GM18519 (cell line): ENCODE data around the gene ADAM11.
"Not testable (repeated sequence)": the region's sequence is repeated elsewhere in the genome, so short reads cannot be mapped to it uniquely, and the experiment has no call there.

Experiments
- ATAC-seq: cut with Tn5 transposase; IDR thresholded peaks from one replicate; pipeline ENCODE4 v1.9.1; 2021; ENCODE audit warnings: mild to moderate bottlenecking, moderate library complexity; ENCODE audit not compliant: unreplicated experiment, low FRiP score

The ADAM11 gene

GRCh38 chr17:44758414-44759085, at the start of gene ADAM11:
ADAM11 (plus strand) TSS chr17:44758988; CDS start chr17:44759200, 212 bp downstream.
- ATAC-seq, result no peak

- no peak for ATAC-seq
Measured at GRCh38 chr17:44719444-44719843, 39.3 kb upstream of the ADAM11 start.

GRCh38 chr17:44722254-44722653, 36.5 kb upstream of the ADAM11 start:
- ATAC-seq, result no peak

GRCh38 chr17:44726121-44726520, 32.7 kb upstream of the ADAM11 start:
- ATAC-seq, result not testable (repeated sequence)

GRCh38 chr17:44733753-44734152, 25.0 kb upstream of the ADAM11 start:
- no peak for ATAC-seq

- no peak for ATAC-seq
Measured at GRCh38 chr17:44734272-44734671, 24.5 kb upstream of the ADAM11 start.

GRCh38 chr17:44736551-44737240, 22.1 kb upstream of the ADAM11 start:
- no peak for ATAC-seq

GRCh38 chr17:44738214-44738906, 20.4 kb upstream of the ADAM11 start:
- ATAC-seq, result no peak

GRCh38 chr17:44741316-44741715, 17.5 kb upstream of the ADAM11 start:
- ATAC-seq, result no peak

- no peak for ATAC-seq
Measured at GRCh38 chr17:44745301-44745700, 13.5 kb upstream of the ADAM11 start.

GRCh38 chr17:44745738-44746137, 13.1 kb upstream of the ADAM11 start:
- not testable (repeated sequence) for ATAC-seq

GRCh38 chr17:44747566-44747965, 11.2 kb upstream of the ADAM11 start:
- ATAC-seq, result no peak

- no peak for ATAC-seq
Measured at GRCh38 chr17:44749076-44749979, 9.5 kb upstream of the ADAM11 start.

- ATAC-seq, result no peak
Measured at GRCh38 chr17:44749980-44750318, 8.8 kb upstream of the ADAM11 start.

- ATAC-seq, result no peak
Measured at GRCh38 chr17:44751331-44751730, 7.5 kb upstream of the ADAM11 start.

GRCh38 chr17:44751806-44752205, 7.0 kb upstream of the ADAM11 start:
- ATAC-seq, result no peak

- no peak for ATAC-seq
Measured at GRCh38 chr17:44752953-44753861, 5.6 kb upstream of the ADAM11 start.

- ATAC-seq, result no peak
Measured at GRCh38 chr17:44754276-44754675, 4.5 kb upstream of the ADAM11 start.

GRCh38 chr17:44755180-44755579, 3.6 kb upstream of the ADAM11 start:
- ATAC-seq, result not testable (repeated sequence)
